Neural crest cell (in vitro differentiated cells): ENCODE results near the gene TSPAN31. TPM values are rescaled to one million over a fixed set of nuclear protein-coding genes. Genes with fewer than 3 reads are reported as not detected.
"Not testable (repeated sequence)": the region's sequence is repeated elsewhere in the genome, so short reads cannot be mapped to it uniquely, and the experiment has no call there.

ENCODE experiments used
- DNase-seq: peaks from one replicate; pipeline ENCODE4 v3.0.0; 2021; ENCODE audit warnings: low read depth, mixed read lengths, low spot score
- H3K27ac Mint-ChIP-seq: one replicate; pipeline ENCODE4 v1.8.0; 2021; ENCODE audit warnings: mild to moderate bottlenecking, mixed read lengths; ENCODE audit not compliant: unreplicated experiment
- H3K27me3 Mint-ChIP-seq: 2 replicates; pipeline ENCODE4 v1.8.0; 2021; ENCODE audit warnings: low read depth, mild to moderate bottlenecking, mixed read lengths
- H3K36me3 Mint-ChIP-seq: 2 replicates; pipeline ENCODE4 v1.8.0; 2021; ENCODE audit warnings: low read depth, mild to moderate bottlenecking, mixed read lengths
- H3K4me1 Mint-ChIP-seq: 2 replicates; pipeline ENCODE4 v1.8.0; 2021; ENCODE audit warnings: mixed read lengths
- H3K4me3 Mint-ChIP-seq: one replicate; pipeline ENCODE4 v1.8.0; 2021; ENCODE audit warnings: mild to moderate bottlenecking, mixed read lengths
- H3K9me3 Mint-ChIP-seq: 2 replicates; pipeline ENCODE4 v1.8.0; 2021; ENCODE audit warnings: mixed read lengths
- CTCF ChIP-seq: fragments of 200-600 bp; sonication (generic); conservative IDR thresholded peaks from 2 replicates; pipeline ENCODE4 v1.5.0; 2021; ENCODE audit warnings: antibody characterized with exemption, mild to moderate bottlenecking
- total RNA-seq: library from RNA; stranded (reverse); gene quantifications from 2 replicates; pipeline ENCODE4 v1.2.1, GENCODE V29; 2021

Gene TSPAN31
- total RNA-seq, 1 donor from 2014 or later = 26.9 TPM

- no peak overlapping the region for H3K27ac Mint-ChIP-seq
- DNase-seq = no peak
- H3K9me3 Mint-ChIP-seq = peaks cover 7% of the 10 kb centered on the region
- no peaks in the 10 kb centered on the region for H3K4me1 Mint-ChIP-seq
- H3K36me3 Mint-ChIP-seq = peaks cover 27% of the 10 kb centered on the region
- no peak overlapping the region for H3K4me3 Mint-ChIP-seq
- TF ChIP-seq CTCF = no peak
- no peaks in the 10 kb centered on the region for H3K27me3 Mint-ChIP-seq
Measured at GRCh38 chr12:57707250-57707649, 37.6 kb upstream of the TSPAN31 start.

GRCh38 chr12:57708296-57708695, 36.5 kb upstream of the TSPAN31 start:
- no peaks in the 10 kb centered on the region for H3K27me3 Mint-ChIP-seq
- no peaks in the 10 kb centered on the region for H3K4me1 Mint-ChIP-seq
- DNase-seq = no peak
- no peak overlapping the region for H3K27ac Mint-ChIP-seq
- H3K36me3 Mint-ChIP-seq = peaks cover 24% of the 10 kb centered on the region
- no peak for TF ChIP-seq CTCF
- no peak overlapping the region for H3K4me3 Mint-ChIP-seq
- H3K9me3 Mint-ChIP-seq = peaks cover 7% of the 10 kb centered on the region

GRCh38 chr12:57712701-57713100, 32.1 kb upstream of the TSPAN31 start:
- no peak for TF ChIP-seq CTCF
- Mint-ChIP-seq H3K4me1 (no peaks in the 10 kb centered on the region), H3K4me3 (no peak overlapping the region), H3K27ac (no peak overlapping the region), H3K27me3 (no peaks in the 10 kb centered on the region), H3K9me3 (no peaks in the 10 kb centered on the region), H3K36me3 (peaks cover 17% of the 10 kb centered on the region)
- DNase-seq = no peak

- no peak overlapping the region for H3K4me3 Mint-ChIP-seq
- TF ChIP-seq CTCF = no peak
- no peak for DNase-seq
- no peaks in the 10 kb centered on the region for H3K27me3 Mint-ChIP-seq
- H3K27ac Mint-ChIP-seq = no peak overlapping the region
- H3K36me3 Mint-ChIP-seq = peaks cover 20% of the 10 kb centered on the region
- no peaks in the 10 kb centered on the region for H3K4me1 Mint-ChIP-seq
- no peaks in the 10 kb centered on the region for H3K9me3 Mint-ChIP-seq
Measured at GRCh38 chr12:57713209-57713608, 31.6 kb upstream of the TSPAN31 start.

GRCh38 chr12:57715036-57715748, 29.6 kb upstream of the TSPAN31 start:
- H3K27me3 Mint-ChIP-seq = not testable (repeated sequence)

GRCh38 chr12:57715786-57716185, 29.1 kb upstream of the TSPAN31 start:
- DNase-seq = no peak
- H3K27ac Mint-ChIP-seq = no peak overlapping the region

More at GRCh38 chr12:57715036-57715748, 29.6 kb upstream of the TSPAN31 start:
- H3K9me3 Mint-ChIP-seq, DNase-seq, H3K27ac Mint-ChIP-seq, H3K4me3 Mint-ChIP-seq, H3K4me1 Mint-ChIP-seq: not testable (repeated sequence)
- H3K36me3 Mint-ChIP-seq = peaks cover 26% of the 10 kb centered on the region

More at GRCh38 chr12:57715786-57716185, 29.1 kb upstream of the TSPAN31 start:
- Mint-ChIP-seq H3K4me1 (no peaks in the 10 kb centered on the region), H3K4me3 (no peak overlapping the region), H3K27me3 (no peaks in the 10 kb centered on the region), H3K36me3 (peaks cover 26% of the 10 kb centered on the region), H3K9me3 (no peaks in the 10 kb centered on the region)
- no peak for TF ChIP-seq CTCF
